Left renal cortex interstitium (tissue), 4 donors: ENCODE measurements around the gene ARHGAP23. TPM values are rescaled to one million over a fixed set of nuclear protein-coding genes. Genes with fewer than 3 reads are reported as not detected.

Experiments used
- polyA plus RNA-seq, 4 donors: library from polyadenylated mRNA; unstranded; fragments of 120-200 nt; gene quantifications; one replicate each; pipeline ENCODE4 v1.2.1, GENCODE V29; 2013; ENCODE audit not compliant: insufficient read length in 4 of 4

Gene ARHGAP23
- polyA plus RNA-seq, 4 donors = 54.4 to 70.4 (median 63.1) TPM

Other genes with a start within 250 kb of the ARHGAP23 start
- not detected for gene TBC1D3, start 235.9 kb upstream of the ARHGAP23 start, polyA plus RNA-seq
- 10 to 100 TPM; 57.6 to 68.1 (median 63.6) TPM for gene MRPL45, start 131.3 kb upstream of the ARHGAP23 start, polyA plus RNA-seq
- gene GPR179, start 84.5 kb upstream of the ARHGAP23 start, polyA plus RNA-seq = under 1 TPM; 0.05 to 0.14 (median 0.09) TPM
- gene SOCS7, start 76.6 kb upstream of the ARHGAP23 start, polyA plus RNA-seq = 10 to 100 TPM; 16.0 to 22.7 (median 18.5) TPM
- 1 to 10 TPM; 2.5 to 7.6 (median 4.7) TPM for gene SRCIN1, start 177.5 kb downstream of the ARHGAP23 start, polyA plus RNA-seq
- gene EPOP, start 246.5 kb downstream of the ARHGAP23 start, polyA plus RNA-seq = 1 to 10 TPM; 1.3 to 1.7 (median 1.5) TPM